ENCODE results near the gene TNNI3K.

The TNNI3K gene

DNA sequence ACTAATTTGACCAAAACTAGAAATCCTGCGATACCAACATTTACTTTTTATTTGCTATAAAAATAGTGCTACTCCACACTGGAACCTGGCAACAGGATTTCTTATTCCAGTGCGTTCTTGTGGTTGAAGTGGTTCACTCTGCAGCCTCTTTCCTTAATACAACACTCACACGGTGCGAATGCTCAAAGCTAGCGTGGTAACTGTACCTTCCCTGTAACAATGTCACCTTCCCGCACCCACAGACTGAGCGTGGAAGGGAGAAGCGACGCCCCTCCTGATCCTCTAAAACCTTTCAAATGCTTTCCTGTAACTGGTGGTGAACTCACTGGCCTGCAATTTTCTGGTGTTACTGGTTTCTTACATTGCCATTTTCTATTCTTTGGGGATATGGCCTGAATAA is 145.1 kb downstream of the TNNI3K start:
- no peak overlapping the region for H3K27ac ChIP-seq (replicated peaks)
- no peak for DNase-seq (ENCODE audit: low read depth in 1 of 2, low spot score in 1 of 2)
- H3K4me3 ChIP-seq (replicated peaks; ENCODE audit: insufficient read depth, low read length), result no peak overlapping the region
- TF ChIP-seq, protein P1, sequence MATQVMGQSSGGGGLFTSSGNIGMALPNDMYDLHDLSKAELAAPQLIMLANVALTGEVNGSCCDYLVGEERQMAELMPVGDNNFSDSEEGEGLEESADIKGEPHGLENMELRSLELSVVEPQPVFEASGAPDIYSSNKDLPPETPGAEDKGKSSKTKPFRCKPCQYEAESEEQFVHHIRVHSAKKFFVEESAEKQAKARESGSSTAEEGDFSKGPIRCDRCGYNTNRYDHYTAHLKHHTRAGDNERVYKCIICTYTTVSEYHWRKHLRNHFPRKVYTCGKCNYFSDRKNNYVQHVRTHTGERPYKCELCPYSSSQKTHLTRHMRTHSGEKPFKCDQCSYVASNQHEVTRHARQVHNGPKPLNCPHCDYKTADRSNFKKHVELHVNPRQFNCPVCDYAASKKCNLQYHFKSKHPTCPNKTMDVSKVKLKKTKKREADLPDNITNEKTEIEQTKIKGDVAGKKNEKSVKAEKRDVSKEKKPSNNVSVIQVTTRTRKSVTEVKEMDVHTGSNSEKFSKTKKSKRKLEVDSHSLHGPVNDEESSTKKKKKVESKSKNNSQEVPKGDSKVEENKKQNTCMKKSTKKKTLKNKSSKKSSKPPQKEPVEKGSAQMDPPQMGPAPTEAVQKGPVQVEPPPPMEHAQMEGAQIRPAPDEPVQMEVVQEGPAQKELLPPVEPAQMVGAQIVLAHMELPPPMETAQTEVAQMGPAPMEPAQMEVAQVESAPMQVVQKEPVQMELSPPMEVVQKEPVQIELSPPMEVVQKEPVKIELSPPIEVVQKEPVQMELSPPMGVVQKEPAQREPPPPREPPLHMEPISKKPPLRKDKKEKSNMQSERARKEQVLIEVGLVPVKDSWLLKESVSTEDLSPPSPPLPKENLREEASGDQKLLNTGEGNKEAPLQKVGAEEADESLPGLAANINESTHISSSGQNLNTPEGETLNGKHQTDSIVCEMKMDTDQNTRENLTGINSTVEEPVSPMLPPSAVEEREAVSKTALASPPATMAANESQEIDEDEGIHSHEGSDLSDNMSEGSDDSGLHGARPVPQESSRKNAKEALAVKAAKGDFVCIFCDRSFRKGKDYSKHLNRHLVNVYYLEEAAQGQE (IDR thresholded peaks at IDR 0.05; ENCODE audit: insufficient replicate concordance, low read depth), result no peak
- TF ChIP-seq, protein P2, sequence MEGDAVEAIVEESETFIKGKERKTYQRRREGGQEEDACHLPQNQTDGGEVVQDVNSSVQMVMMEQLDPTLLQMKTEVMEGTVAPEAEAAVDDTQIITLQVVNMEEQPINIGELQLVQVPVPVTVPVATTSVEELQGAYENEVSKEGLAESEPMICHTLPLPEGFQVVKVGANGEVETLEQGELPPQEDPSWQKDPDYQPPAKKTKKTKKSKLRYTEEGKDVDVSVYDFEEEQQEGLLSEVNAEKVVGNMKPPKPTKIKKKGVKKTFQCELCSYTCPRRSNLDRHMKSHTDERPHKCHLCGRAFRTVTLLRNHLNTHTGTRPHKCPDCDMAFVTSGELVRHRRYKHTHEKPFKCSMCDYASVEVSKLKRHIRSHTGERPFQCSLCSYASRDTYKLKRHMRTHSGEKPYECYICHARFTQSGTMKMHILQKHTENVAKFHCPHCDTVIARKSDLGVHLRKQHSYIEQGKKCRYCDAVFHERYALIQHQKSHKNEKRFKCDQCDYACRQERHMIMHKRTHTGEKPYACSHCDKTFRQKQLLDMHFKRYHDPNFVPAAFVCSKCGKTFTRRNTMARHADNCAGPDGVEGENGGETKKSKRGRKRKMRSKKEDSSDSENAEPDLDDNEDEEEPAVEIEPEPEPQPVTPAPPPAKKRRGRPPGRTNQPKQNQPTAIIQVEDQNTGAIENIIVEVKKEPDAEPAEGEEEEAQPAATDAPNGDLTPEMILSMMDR (IDR thresholded peaks at IDR 0.05; ENCODE audit: insufficient read depth, low read length), result no peak
- H3K27me3 ChIP-seq (ENCODE audit: insufficient read depth, poor library complexity, severe bottlenecking), result no peaks in the 10 kb centered on the region

DNA sequence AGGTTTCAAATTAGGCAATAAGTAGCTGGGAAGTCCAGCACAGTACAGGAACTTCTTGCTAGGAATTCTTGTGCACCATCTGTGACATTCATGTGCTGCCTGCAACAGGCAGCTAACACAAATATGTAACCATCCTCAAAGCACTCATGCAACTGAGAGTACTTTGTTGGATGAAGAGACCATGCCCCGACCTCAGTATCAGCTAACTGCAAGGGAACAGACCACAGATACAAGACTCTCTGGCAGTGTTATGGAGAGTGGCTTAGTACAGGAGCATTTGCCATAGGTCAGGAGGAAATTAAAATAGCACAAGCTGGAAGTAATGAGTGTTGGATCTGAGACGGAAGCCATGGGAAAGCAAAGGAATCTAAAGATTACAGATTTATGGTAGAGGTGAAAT is 153.7 kb downstream of the TNNI3K start:
- TF ChIP-seq, protein P2 (IDR thresholded peaks at IDR 0.05; ENCODE audit: insufficient read depth, low read length), result no peak
- TF ChIP-seq, protein P1 (IDR thresholded peaks at IDR 0.05; ENCODE audit: insufficient replicate concordance, low read depth), result no peak
- no peak for TF ChIP-seq SPI1 (IDR thresholded peaks at IDR 0.05; ENCODE audit: borderline replicate concordance, low read depth)
- DNase-seq (ENCODE audit: low read depth in 1 of 2, low spot score in 1 of 2), result no peak
- H3K27me3 ChIP-seq (ENCODE audit: insufficient read depth, poor library complexity, severe bottlenecking), result no peaks in the 10 kb centered on the region
- no peak overlapping the region for H3K27ac ChIP-seq (replicated peaks)
- no peak overlapping the region for H3K4me3 ChIP-seq (replicated peaks; ENCODE audit: insufficient read depth, low read length)

DNA sequence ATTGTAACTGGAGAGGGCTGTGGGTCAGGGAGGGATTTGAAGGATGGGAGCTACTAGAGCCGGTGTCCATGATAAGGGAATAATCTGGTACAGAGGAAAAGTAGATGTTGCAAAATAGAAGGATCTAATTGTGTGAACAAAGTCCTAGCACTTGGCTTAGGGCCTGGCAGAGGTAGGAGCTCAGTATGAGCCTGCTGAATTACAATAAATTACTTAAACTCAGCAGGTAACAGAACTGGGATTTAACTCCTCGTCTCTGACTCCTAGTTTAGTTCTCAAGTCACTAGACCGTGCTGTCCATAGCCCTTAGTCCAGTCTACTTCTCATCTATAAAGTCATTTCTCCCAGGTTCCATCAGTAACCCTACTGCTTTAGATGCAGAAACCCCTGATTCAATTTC is 157.0 kb downstream of the TNNI3K start:
- DNase-seq (ENCODE audit: low read depth in 1 of 2, low spot score in 1 of 2), result no peak
- Histone ChIP-seq H3K27me3 (ENCODE audit: insufficient read depth, poor library complexity, severe bottlenecking) (no peaks in the 10 kb centered on the region), H3K4me3 (replicated peaks; ENCODE audit: insufficient read depth, low read length) (no peak overlapping the region), H3K27ac (replicated peaks) (no peak overlapping the region)
- TF ChIP-seq SPI1 (IDR thresholded peaks at IDR 0.05; ENCODE audit: borderline replicate concordance, low read depth), result no peak
- TF ChIP-seq, protein P1 (IDR thresholded peaks at IDR 0.05; ENCODE audit: insufficient replicate concordance, low read depth), result no peak
- TF ChIP-seq GABPA (IDR thresholded peaks at IDR 0.05; ENCODE audit: low read depth), result no peak
- TF ChIP-seq, protein P2 (IDR thresholded peaks at IDR 0.05; ENCODE audit: insufficient read depth, low read length), result no peak
- TF ChIP-seq POLR2AphosphoS5 (IDR thresholded peaks at IDR 0.05; ENCODE audit: low read depth), result no peak

Measured in HL-60 (cell line).